Measurements from ENCODE around the gene DOP1B.
"Not testable (repeated sequence)": the region's sequence is repeated elsewhere in the genome, so short reads cannot be mapped to it uniquely, and the experiment has no call there.

Gene DOP1B

GRCh38 chr21:36132696-36133095 lies 23.9 kb upstream of the DOP1B start:
- H3K4me2 ChIP-seq (ENCODE audit: low read depth, low read length), result no peak overlapping the region

GRCh38 chr21:36134803-36135390 lies 21.7 kb upstream of the DOP1B start, which contains the start of gene CBR3:
Gene CBR3 (plus strand): TSS chr21:36135079. CDS start chr21:36135193, 114 bp downstream.
- H2AFZ ChIP-seq (ENCODE audit: low read length), result peak within 1 kb of the TSS; percentile 92
- H3K27me3 ChIP-seq (replicated peaks; ENCODE audit: insufficient read depth, low read length), result peaks cover 16% of the 10 kb centered on the region; the same call in 1 of the 2 replicates
- H3K79me2 ChIP-seq (ENCODE audit: low read length), result no peaks in the 10 kb centered on the region
- H3K4me3 ChIP-seq (ENCODE audit: low read length), result peak within 1 kb of the TSS; percentile 79
- H3K9me2 ChIP-seq (replicated peaks; ENCODE audit: insufficient read depth, low read length), result no peaks in the 10 kb centered on the region
- H4K20me1 ChIP-seq (ENCODE audit: insufficient read depth, low read length), result no peaks in the 10 kb centered on the region
- H3F3A ChIP-seq (ENCODE audit: insufficient read depth, low read length), result peaks cover 21% of the 10 kb centered on the region
- peak within 1 kb of the TSS; percentile 65 for H3K9ac ChIP-seq (ENCODE audit: low read length)
- peak; percentile 66 for DNase-seq
- H3K9me3 ChIP-seq (replicated peaks; ENCODE audit: insufficient read depth, low read length), result no peaks in the 10 kb centered on the region
- H3K36me3 ChIP-seq (replicated peaks; ENCODE audit: insufficient read depth, low read length), result no peaks in the 10 kb centered on the region
- H3K4me2 ChIP-seq (ENCODE audit: low read depth, low read length), result peak within 1 kb of the TSS; percentile 96
- TF ChIP-seq EZH2 (optimal IDR thresholded peaks at IDR 0.05; ENCODE audit: low read depth, low read length) (no peak), CTCF (IDR thresholded peaks at IDR 0.05; ENCODE audit: low read length) (no peak), EZH2phosphoT487 (IDR thresholded peaks at IDR 0.05; ENCODE audit: low read length) (no peak)
- H3K4me1 ChIP-seq (ENCODE audit: low read length), result peaks cover 12% of the 10 kb centered on the region; the same call in 1 of the 2 replicates
- H3K27ac ChIP-seq (ENCODE audit: low read length), result peak within 1 kb of the TSS; percentile 45; the same call in 1 of the 2 replicates

More at GRCh38 chr21:36132696-36133095, 23.9 kb upstream of the DOP1B start:
- Histone ChIP-seq H3K36me3 (replicated peaks; ENCODE audit: insufficient read depth, low read length) (no peaks in the 10 kb centered on the region), H3K4me1 (ENCODE audit: low read length) (peaks cover 12% of the 10 kb centered on the region; the same call in 1 of the 2 replicates), H3K9me3 (replicated peaks; ENCODE audit: insufficient read depth, low read length) (no peaks in the 10 kb centered on the region), H3K9me2 (replicated peaks; ENCODE audit: insufficient read depth, low read length) (no peaks in the 10 kb centered on the region), H3K27ac (ENCODE audit: low read length) (no peak overlapping the region), H3K4me3 (ENCODE audit: low read length) (no peak overlapping the region), H3K27me3 (replicated peaks; ENCODE audit: insufficient read depth, low read length) (peaks cover 16% of the 10 kb centered on the region; the same call in 1 of the 2 replicates), H3F3A (ENCODE audit: insufficient read depth, low read length) (peaks cover 21% of the 10 kb centered on the region), H4K20me1 (ENCODE audit: insufficient read depth, low read length) (no peaks in the 10 kb centered on the region), H2AFZ (ENCODE audit: low read length) (no peak overlapping the region), H3K79me2 (ENCODE audit: low read length) (no peaks in the 10 kb centered on the region), H3K9ac (ENCODE audit: low read length) (no peak overlapping the region)
- TF ChIP-seq CTCF (IDR thresholded peaks at IDR 0.05; ENCODE audit: low read length) (no peak), EZH2phosphoT487 (IDR thresholded peaks at IDR 0.05; ENCODE audit: low read length) (no peak), EZH2 (optimal IDR thresholded peaks at IDR 0.05; ENCODE audit: low read depth, low read length) (no peak)
- no peak for DNase-seq

GRCh38 chr21:36135391-36136102 lies 21.1 kb upstream of the DOP1B start:
- no peak for TF ChIP-seq EZH2 (optimal IDR thresholded peaks at IDR 0.05; ENCODE audit: low read depth, low read length)
- TF ChIP-seq EZH2phosphoT487 (IDR thresholded peaks at IDR 0.05; ENCODE audit: low read length), result no peak
- no peak for TF ChIP-seq CTCF (IDR thresholded peaks at IDR 0.05; ENCODE audit: low read length)
- DNase-seq, result peak; percentile 84
- Histone ChIP-seq H3K9me3 (replicated peaks; ENCODE audit: insufficient read depth, low read length) (no peaks in the 10 kb centered on the region), H3K27me3 (replicated peaks; ENCODE audit: insufficient read depth, low read length) (peaks cover 16% of the 10 kb centered on the region; the same call in 1 of the 2 replicates), H3K36me3 (replicated peaks; ENCODE audit: insufficient read depth, low read length) (no peaks in the 10 kb centered on the region), H3K4me3 (ENCODE audit: low read length) (peak overlapping the region; percentile 79), H3K27ac (ENCODE audit: low read length) (peak overlapping the region; percentile 45; the same call in 1 of the 2 replicates), H4K20me1 (ENCODE audit: insufficient read depth, low read length) (no peaks in the 10 kb centered on the region), H2AFZ (ENCODE audit: low read length) (peak overlapping the region; percentile 92), H3K79me2 (ENCODE audit: low read length) (no peaks in the 10 kb centered on the region), H3F3A (ENCODE audit: insufficient read depth, low read length) (peaks cover 21% of the 10 kb centered on the region), H3K9ac (ENCODE audit: low read length) (peak overlapping the region; percentile 65), H3K4me1 (ENCODE audit: low read length) (peaks cover 12% of the 10 kb centered on the region; the same call in 1 of the 2 replicates), H3K9me2 (replicated peaks; ENCODE audit: insufficient read depth, low read length) (no peaks in the 10 kb centered on the region), H3K4me2 (ENCODE audit: low read depth, low read length) (peak overlapping the region; percentile 96)

- H3K36me3 ChIP-seq (replicated peaks; ENCODE audit: insufficient read depth, low read length); DNase-seq; H3K4me2 ChIP-seq (ENCODE audit: low read depth, low read length); H3K9me3 ChIP-seq (replicated peaks; ENCODE audit: insufficient read depth, low read length); H3K9me2 ChIP-seq (replicated peaks; ENCODE audit: insufficient read depth, low read length); H3K27ac ChIP-seq (ENCODE audit: low read length); H3K9ac ChIP-seq (ENCODE audit: low read length); H2AFZ ChIP-seq (ENCODE audit: low read length); H3K79me2 ChIP-seq (ENCODE audit: low read length); H3K4me3 ChIP-seq (ENCODE audit: low read length); H3K27me3 ChIP-seq (replicated peaks; ENCODE audit: insufficient read depth, low read length); H4K20me1 ChIP-seq (ENCODE audit: insufficient read depth, low read length); H3K4me1 ChIP-seq (ENCODE audit: low read length): not testable (repeated sequence)
- peaks cover 15% of the 10 kb centered on the region for H3F3A ChIP-seq (ENCODE audit: insufficient read depth, low read length)
Observed at GRCh38 chr21:36139791-36140190, 16.8 kb upstream of the DOP1B start.

Data from MM.1S (cell line).